Mucosa of gallbladder (tissue), 1 donor: ENCODE data around the gene SURF4. TPM values are rescaled to one million over a fixed set of nuclear protein-coding genes. Genes with fewer than 3 reads are reported as not detected.

Source experiments
- DNase-seq: peaks from one replicate; pipeline ENCODE4 v3.0.0-alpha.2; 2020; ENCODE audit warnings: low spot score
- total RNA-seq: library from RNA; stranded (reverse); gene quantifications from one replicate; pipeline ENCODE4 v1.2.1, GENCODE V29; 2021
- donor health status: DM: no; HTN: no; CAD: no.

The SURF4 gene
- total RNA-seq, 1 donor from 2014 or later = 212 TPM

GRCh38 chr9:133375116-133375723 is 640 bp downstream of the SURF4 start:
- DNase-seq = peak; percentile 27

- DNase-seq = no peak
Measured at GRCh38 chr9:133374612-133375115, 1.2 kb downstream of the SURF4 start.

- no peak for DNase-seq
Measured at GRCh38 chr9:133372144-133372543, 3.7 kb downstream of the SURF4 start.

- DNase-seq = no peak
Measured at GRCh38 chr9:133371261-133371711, 4.6 kb downstream of the SURF4 start.

- DNase-seq = no peak
Measured at GRCh38 chr9:133370685-133371084, 5.2 kb downstream of the SURF4 start.

GRCh38 chr9:133369933-133370332 is 5.9 kb downstream of the SURF4 start:
- DNase-seq = no peak

GRCh38 chr9:133369422-133369821 is 6.4 kb downstream of the SURF4 start:
- no peak for DNase-seq

- no peak for DNase-seq
Measured at GRCh38 chr9:133368249-133368881, 7.5 kb downstream of the SURF4 start.

- no peak for DNase-seq
Measured at GRCh38 chr9:133367778-133368177, 8.1 kb downstream of the SURF4 start.

- DNase-seq = no peak
Measured at GRCh38 chr9:133367221-133367620, 8.6 kb downstream of the SURF4 start.

GRCh38 chr9:133366435-133366834 is 9.4 kb downstream of the SURF4 start:
- DNase-seq = no peak

GRCh38 chr9:133362359-133363044 is 13.4 kb downstream of the SURF4 start:
- no peak for DNase-seq

- no peak for DNase-seq
Measured at GRCh38 chr9:133361507-133362092, 14.3 kb downstream of the SURF4 start.

- DNase-seq = no peak
Measured at GRCh38 chr9:133360400-133361393, 15.2 kb downstream of the SURF4 start.

- DNase-seq = no peak
Measured at GRCh38 chr9:133359399-133360175, 16.3 kb downstream of the SURF4 start.

- DNase-seq = no peak
Measured at GRCh38 chr9:133357656-133358055, 18.2 kb downstream of the SURF4 start.

GRCh38 chr9:133356391-133357091 is 19.3 kb downstream of the SURF4 start, which contains the start of the genes SURF1 and SURF2:
TSS of gene SURF1 (minus strand) at chr9:133356487. CDS start at chr9:133356453, 34 bp downstream.
TSS of gene SURF2 (plus strand) at chr9:133356550. CDS start at chr9:133356593, 43 bp downstream.
- DNase-seq = peak; percentile 89

- DNase-seq = no peak
Measured at GRCh38 chr9:133355881-133356357, 19.9 kb downstream of the SURF4 start.

GRCh38 chr9:133354766-133355165 is 21.1 kb downstream of the SURF4 start:
- DNase-seq = no peak
